ENCODE measurements around the gene HOXD3.

Gene HOXD3

DNA sequence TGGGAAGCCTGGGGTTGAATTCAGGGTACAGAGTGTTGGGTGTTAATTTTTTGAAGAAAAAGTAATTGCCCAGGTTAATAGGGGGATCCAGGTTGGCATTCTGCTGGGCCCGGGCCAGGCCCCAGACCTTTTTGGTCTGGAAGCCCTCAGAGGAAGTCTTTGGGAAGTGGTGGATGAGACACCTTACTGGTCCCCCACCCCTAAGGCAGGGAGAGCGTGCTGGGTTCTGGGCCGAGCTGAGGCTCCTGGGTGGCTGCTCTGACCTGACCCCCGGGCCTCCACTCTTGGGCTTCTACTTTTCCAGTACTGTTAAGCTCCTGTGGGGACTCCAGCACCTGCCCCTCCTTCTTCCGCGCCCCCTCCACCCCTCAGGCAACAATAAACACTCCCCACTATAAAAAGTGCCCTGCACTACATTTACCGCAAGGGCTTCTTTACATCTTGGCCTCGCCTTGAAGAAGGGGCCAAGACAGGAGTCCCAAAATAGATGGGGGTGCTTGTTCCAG is 753 bp upstream of the HOXD3 start:
- H3K27me3 ChIP-seq (replicated peaks; ENCODE audit: insufficient read depth, low read length): no peaks in the 10 kb centered on the region
- no peaks in the 10 kb centered on the region for H3K79me2 ChIP-seq (ENCODE audit: low read length)
- no peak for TF ChIP-seq EZH2phosphoT487 (IDR thresholded peaks at IDR 0.05; ENCODE audit: low read length)
- H3K27ac ChIP-seq (ENCODE audit: low read length): no peak overlapping the region
- no peaks in the 10 kb centered on the region for H3K36me3 ChIP-seq (replicated peaks; ENCODE audit: insufficient read depth, low read length)
- no peaks in the 10 kb centered on the region for H3K9me3 ChIP-seq (replicated peaks; ENCODE audit: insufficient read depth, low read length)
- DNase-seq: no peak
- H3K4me3 ChIP-seq (ENCODE audit: low read length): no peak overlapping the region
- no peak overlapping the region for H3K9ac ChIP-seq (ENCODE audit: low read length)
- H3K4me1 ChIP-seq (ENCODE audit: low read length): no peaks in the 10 kb centered on the region
- H2AFZ ChIP-seq (ENCODE audit: low read length): no peak overlapping the region
- no peaks in the 10 kb centered on the region for H3F3A ChIP-seq (ENCODE audit: insufficient read depth, low read length)
- H4K20me1 ChIP-seq (ENCODE audit: insufficient read depth, low read length): no peaks in the 10 kb centered on the region
- no peak overlapping the region for H3K4me2 ChIP-seq (ENCODE audit: low read depth, low read length)
- no peaks in the 10 kb centered on the region for H3K9me2 ChIP-seq (replicated peaks; ENCODE audit: insufficient read depth, low read length)

DNA sequence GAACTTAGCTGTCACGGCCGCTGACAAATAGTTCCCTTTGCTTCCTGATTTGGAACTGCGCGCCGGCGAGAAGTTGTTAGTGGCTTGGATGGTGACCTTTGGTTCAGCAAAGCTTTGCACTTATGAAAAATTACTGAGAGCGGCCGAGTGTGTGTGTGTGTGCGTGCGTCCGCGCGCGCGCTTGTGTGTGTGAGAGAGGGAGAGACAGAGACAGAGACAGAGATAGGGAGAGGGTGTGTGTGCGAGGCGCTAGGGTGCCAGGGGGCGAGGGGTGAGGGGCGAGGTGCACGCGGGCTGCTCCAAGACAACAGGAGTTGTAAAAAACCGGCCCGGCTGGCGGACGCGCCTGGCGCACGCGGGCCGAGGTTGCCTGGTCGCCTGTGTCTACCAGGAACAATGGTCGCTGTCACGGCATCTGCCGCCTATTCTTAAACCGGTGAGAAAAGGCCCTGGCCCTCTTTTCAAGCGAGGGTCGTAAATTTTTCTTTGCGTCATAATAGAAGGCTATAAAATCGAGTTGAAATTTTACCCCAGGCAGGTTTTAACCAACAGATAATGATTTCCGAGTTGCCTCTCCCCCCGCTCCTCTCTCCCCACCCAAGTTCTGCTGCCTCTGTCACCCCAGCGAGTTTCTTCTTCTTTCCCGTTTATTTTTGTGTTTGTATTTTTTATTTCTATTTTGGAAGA is 535 bp downstream of the HOXD3 start:
- TF ChIP-seq EZH2 (optimal IDR thresholded peaks at IDR 0.05; ENCODE audit: low read depth, low read length) (no peak), EZH2phosphoT487 (IDR thresholded peaks at IDR 0.05; ENCODE audit: low read length) (no peak)
- TF ChIP-seq, protein P1, sequence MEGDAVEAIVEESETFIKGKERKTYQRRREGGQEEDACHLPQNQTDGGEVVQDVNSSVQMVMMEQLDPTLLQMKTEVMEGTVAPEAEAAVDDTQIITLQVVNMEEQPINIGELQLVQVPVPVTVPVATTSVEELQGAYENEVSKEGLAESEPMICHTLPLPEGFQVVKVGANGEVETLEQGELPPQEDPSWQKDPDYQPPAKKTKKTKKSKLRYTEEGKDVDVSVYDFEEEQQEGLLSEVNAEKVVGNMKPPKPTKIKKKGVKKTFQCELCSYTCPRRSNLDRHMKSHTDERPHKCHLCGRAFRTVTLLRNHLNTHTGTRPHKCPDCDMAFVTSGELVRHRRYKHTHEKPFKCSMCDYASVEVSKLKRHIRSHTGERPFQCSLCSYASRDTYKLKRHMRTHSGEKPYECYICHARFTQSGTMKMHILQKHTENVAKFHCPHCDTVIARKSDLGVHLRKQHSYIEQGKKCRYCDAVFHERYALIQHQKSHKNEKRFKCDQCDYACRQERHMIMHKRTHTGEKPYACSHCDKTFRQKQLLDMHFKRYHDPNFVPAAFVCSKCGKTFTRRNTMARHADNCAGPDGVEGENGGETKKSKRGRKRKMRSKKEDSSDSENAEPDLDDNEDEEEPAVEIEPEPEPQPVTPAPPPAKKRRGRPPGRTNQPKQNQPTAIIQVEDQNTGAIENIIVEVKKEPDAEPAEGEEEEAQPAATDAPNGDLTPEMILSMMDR (IDR thresholded peaks at IDR 0.05; ENCODE audit: low read length): no peak
- Histone ChIP-seq H2AFZ (ENCODE audit: low read length) (no peak overlapping the region), H3K9ac (ENCODE audit: low read length) (no peak overlapping the region), H3K4me1 (ENCODE audit: low read length) (no peaks in the 10 kb centered on the region), H3K27me3 (replicated peaks; ENCODE audit: insufficient read depth, low read length) (peaks cover 5% of the 10 kb centered on the region; the same call in 1 of the 2 replicates), H3K4me2 (ENCODE audit: low read depth, low read length) (no peak overlapping the region), H3K79me2 (ENCODE audit: low read length) (no peaks in the 10 kb centered on the region), H3K27ac (ENCODE audit: low read length) (no peak overlapping the region), H3K9me2 (replicated peaks; ENCODE audit: insufficient read depth, low read length) (no peaks in the 10 kb centered on the region), H4K20me1 (ENCODE audit: insufficient read depth, low read length) (no peaks in the 10 kb centered on the region), H3K9me3 (replicated peaks; ENCODE audit: insufficient read depth, low read length) (no peaks in the 10 kb centered on the region), H3K36me3 (replicated peaks; ENCODE audit: insufficient read depth, low read length) (no peaks in the 10 kb centered on the region), H3F3A (ENCODE audit: insufficient read depth, low read length) (no peaks in the 10 kb centered on the region), H3K4me3 (ENCODE audit: low read length) (no peak overlapping the region)
- DNase-seq: no peak

DNA sequence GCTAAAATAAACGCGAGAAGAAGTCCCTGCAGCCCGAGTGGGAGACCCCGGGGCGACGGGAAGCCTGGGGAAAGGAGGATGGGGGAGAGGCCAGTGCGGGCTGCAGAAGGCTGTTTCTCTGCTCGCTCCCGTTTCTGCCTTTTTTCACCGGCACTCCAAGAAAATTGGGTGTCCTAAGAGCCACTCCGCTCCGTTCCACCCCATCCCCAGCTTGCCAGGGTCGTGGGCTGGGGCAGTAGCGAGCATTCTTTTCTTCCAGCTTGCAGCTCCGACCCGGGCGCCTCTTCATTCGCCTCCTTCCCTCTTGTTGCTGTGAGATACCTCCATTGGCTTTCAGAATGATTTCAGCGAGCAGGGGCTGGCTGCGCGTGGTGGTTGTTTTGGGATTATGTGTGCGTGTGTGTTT is 1.1 kb downstream of the HOXD3 start:
- no peaks in the 10 kb centered on the region for H3K4me1 ChIP-seq (ENCODE audit: low read length)
- H3K4me2 ChIP-seq (ENCODE audit: low read depth, low read length): no peak overlapping the region
- peaks cover 5% of the 10 kb centered on the region; the same call in 1 of the 2 replicates for H3K27me3 ChIP-seq (replicated peaks; ENCODE audit: insufficient read depth, low read length)
- no peak for TF ChIP-seq EZH2 (optimal IDR thresholded peaks at IDR 0.05; ENCODE audit: low read depth, low read length)
- TF ChIP-seq, protein P1 (IDR thresholded peaks at IDR 0.05; ENCODE audit: low read length): no peak
- no peak for TF ChIP-seq EZH2phosphoT487 (IDR thresholded peaks at IDR 0.05; ENCODE audit: low read length)
- H3K4me3 ChIP-seq (ENCODE audit: low read length): no peak overlapping the region
- no peak for DNase-seq
- no peaks in the 10 kb centered on the region for H3K79me2 ChIP-seq (ENCODE audit: low read length)
- no peaks in the 10 kb centered on the region for H3K9me3 ChIP-seq (replicated peaks; ENCODE audit: insufficient read depth, low read length)
- H3F3A ChIP-seq (ENCODE audit: insufficient read depth, low read length): no peaks in the 10 kb centered on the region
- no peak overlapping the region for H2AFZ ChIP-seq (ENCODE audit: low read length)
- H4K20me1 ChIP-seq (ENCODE audit: insufficient read depth, low read length): no peaks in the 10 kb centered on the region
- no peaks in the 10 kb centered on the region for H3K9me2 ChIP-seq (replicated peaks; ENCODE audit: insufficient read depth, low read length)
- H3K36me3 ChIP-seq (replicated peaks; ENCODE audit: insufficient read depth, low read length): no peaks in the 10 kb centered on the region
- no peak overlapping the region for H3K27ac ChIP-seq (ENCODE audit: low read length)
- no peak overlapping the region for H3K9ac ChIP-seq (ENCODE audit: low read length)
